Measurements from ENCODE around the gene CPZ.

Gene CPZ

DNA sequence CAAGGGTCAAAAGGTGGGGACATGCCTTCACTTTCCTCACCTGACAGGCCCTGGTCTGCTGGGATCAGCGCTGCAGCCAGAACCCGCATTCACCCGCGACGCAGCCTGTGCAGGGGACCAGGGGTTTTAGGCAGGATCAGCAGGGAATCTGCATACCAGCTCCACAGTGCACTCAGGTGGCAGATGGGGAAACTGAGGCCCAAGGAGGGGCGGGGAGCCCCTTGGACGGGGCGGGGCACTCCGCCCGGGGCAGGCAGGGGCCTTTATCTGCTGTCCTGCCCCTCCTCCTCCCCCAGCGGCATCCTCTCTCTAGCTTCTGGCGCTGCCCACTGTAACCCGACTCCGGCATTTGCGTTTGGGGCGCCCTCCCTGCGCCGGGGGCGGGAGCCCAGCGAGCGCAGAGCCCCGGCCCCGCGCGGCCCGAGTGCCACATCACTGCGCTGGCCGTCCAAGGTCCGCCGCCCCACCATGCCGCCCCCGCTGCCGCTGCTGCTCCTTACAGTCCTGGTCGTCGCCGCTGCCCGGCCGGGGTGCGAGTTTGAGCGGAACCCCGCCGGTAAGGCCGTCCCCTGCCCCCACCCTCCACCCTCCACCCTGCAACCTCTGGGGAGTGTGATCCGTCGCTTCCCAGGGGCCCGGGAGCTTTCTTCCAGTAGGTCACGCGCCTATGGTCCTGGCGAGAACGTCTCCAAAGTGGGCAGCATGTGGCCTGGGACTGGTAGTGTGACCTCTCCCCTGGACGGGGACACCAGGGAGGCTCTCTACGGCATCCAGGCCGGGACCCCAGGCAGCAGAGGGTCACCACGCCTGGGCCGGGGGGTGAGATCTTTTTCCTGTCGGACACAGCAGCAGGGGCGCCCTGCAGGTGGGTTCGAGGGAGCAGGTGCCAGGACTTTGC is at the start of gene CPZ:
TSS of gene CPZ (plus strand) at position 400 of the 898 bp plus-strand sequence. CDS start at position 469, 69 bp downstream.
- in situ Hi-C loops (cut with HindIII; ENCODE audit: low sequenced_read_pairs): no loop called here

DNA sequence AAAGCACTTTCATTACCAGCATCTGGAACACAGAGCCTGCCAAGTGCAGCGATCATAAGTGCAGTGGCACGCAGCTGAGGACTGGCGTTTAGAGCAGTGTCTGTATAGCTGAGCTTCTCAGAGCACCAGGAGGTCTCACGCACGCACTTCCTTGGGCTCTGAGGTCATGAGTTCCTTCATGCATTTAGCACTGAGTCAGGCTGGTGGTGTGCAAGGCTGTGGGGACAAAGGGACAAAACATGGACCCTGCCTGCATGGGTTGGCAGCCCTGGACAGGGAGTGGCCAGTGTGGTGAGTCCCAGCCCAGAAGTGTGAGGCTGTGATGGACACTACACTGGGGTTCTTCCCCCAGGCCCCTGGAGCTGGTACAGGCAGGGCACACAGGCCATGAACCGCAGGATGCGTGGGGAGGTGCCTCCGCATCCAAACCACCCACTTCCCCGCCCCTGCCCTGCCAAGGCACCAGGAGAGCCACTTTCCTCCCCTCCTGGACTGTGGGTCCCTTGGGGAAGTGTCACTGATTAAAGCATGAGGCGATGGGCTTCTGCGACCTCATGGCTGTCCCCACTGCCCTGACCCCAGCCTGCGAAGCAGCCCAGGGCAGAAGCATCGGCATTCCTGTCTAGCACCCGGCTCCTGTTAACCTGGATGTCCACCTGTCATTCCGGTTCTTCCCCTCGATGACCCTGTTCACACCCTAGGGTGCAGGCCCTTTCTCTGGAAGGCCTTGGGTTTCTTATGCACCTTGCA is 49.6 kb upstream of the CPZ start:
- in situ Hi-C loops (cut with HindIII; ENCODE audit: low sequenced_read_pairs): no loop called here

DNA sequence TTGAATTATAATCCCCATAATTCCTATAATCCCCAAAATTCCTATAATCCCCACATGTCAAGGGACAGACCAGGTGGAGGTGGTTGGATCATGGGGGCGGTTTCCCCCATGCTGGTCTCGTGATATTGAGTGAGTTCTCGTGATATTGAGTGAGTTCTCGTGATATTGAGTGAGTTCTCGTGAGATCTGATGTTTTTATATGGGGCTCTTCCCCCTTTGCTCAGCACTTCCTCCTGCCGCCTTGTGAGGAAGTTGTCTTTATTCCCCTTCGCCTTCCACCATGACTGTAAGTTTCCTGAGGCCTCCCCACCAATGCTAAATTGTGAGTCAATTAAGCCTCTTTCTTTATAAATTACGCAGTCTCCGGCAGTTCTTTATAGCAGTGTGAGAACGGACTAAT is 48.9 kb upstream of the CPZ start:
- in situ Hi-C loops (cut with HindIII; ENCODE audit: low sequenced_read_pairs): no loop called here

DNA sequence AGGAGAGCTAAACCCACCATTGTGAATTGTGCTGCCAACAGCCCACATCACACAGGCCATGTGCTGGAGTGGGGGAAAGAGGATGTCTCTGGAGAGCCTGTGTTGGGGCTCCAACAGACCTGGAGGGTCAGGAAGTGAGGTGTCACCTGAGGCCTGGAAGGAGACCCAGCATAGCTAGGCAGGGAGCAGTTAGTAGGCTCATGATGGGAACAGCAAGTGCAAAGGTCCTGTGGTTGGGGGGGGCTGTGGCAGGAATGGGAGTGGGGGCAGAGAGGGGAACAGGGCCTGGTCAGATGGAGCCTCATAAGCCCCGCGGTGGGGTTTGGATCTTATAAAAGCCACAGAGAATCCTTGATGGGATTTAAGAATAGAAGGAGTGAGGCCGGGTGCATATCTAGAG is 48.3 kb upstream of the CPZ start:
- in situ Hi-C loops (cut with HindIII; ENCODE audit: low sequenced_read_pairs): no loop called here

DNA sequence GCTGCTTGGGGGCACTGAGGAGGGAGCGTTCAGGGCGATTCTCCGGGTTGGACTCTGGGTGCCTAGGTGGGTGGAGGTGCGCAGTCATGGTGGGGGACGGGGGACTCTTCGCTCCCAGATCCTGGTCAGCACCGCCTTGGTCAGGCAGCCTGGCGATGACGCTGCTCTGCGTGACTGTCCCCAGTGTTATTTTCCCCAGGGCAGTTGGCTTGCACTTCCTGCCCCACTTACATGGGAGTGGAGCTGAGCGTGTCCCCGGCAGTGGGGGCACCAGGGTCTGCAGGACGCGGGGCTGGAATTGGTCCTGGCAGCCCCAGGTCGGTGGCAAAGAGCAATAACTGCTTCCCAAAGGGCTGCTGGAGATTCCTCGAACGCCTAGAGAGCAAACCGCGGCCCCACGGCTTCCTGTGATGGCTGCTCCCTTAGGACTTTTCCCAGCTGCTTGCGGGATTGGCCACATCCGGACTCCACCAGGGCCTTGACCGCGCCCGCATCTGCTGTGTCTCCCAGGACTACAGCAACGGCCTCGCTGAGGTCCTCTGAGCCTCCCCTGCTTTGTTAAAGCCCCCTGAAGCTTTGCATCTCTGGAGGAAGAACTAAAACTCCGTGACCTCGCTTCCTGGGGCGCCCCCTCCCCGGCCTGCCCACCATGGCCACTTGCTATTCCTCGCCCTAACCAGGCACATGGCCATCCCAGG is 47.7 kb upstream of the CPZ start:
- in situ Hi-C loops (cut with HindIII; ENCODE audit: low sequenced_read_pairs): no loop called here

DNA sequence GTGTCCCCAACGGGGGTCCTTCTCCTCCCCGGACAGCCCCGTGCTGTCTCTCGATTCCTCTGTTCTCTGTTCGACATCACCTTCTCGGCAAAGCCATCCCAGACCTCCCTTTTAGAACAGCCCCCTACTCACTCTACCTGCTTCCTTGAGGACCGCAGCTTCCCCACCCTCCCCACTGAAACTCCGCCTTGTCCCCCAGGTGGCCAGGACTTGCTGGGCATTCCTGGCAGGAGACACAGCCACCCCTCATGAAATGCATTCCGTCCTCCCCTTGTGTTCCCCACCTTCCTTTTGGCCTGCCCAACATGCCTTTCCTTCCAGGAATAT is 47.2 kb upstream of the CPZ start:
- in situ Hi-C loops (cut with HindIII; ENCODE audit: low sequenced_read_pairs): no loop called here

DNA sequence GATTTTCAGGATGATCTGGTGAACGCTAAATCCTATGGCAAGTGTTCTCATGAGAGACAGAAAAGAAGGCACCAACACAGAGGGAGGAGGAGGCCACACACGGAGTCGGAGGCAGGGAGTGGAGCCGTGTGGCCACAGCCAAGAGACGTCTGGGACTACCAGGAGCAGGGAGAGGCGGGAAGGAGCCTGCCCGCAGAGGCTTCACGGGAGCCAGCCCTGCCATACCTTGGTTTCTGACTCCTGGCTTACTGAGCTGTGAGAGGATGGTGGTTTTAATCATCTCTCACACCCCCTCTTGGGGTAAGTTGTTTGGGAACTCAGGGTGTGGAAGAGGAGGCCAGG is 45.8 kb upstream of the CPZ start:
- in situ Hi-C loops (cut with HindIII; ENCODE audit: low sequenced_read_pairs): no loop called here

DNA sequence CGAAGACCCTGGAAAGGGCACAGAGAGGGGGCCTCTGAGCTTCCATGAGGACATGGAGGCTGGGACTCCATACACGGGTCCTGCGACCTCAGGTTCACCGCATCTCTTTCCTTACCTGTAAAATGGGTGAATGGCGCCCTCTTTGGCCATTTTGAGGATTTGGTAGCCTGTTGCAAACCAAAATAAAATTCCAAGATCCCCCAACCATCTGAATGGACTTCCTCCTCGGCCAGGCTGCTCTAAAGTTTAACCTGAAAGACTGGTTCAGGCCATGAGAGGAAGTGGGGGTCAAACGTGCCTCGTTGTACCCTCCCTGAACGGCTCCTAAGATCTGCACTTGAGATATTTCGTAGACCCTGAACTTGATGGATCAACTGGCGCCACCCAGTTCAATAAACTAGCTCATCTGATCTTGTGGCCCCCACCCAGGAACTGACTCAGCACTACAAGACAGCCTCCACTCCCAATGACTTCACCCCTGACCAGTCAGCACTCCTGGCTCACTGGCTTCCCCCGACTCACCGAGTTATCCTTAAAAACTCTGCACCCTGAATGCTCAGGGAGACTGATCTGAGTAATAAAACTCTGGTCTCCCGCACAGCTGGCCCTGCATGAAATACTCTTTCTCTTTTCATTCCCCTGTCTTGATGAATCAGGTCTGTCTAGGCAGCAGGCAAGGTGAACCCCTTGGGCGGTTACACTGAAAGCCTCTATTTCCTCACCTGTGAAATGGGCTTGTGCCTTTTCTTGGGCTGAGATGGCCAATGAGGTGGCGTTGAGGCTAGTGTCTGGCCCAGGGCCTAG is 45.3 kb upstream of the CPZ start:
- in situ Hi-C loops (cut with HindIII; ENCODE audit: low sequenced_read_pairs): no loop called here

DNA sequence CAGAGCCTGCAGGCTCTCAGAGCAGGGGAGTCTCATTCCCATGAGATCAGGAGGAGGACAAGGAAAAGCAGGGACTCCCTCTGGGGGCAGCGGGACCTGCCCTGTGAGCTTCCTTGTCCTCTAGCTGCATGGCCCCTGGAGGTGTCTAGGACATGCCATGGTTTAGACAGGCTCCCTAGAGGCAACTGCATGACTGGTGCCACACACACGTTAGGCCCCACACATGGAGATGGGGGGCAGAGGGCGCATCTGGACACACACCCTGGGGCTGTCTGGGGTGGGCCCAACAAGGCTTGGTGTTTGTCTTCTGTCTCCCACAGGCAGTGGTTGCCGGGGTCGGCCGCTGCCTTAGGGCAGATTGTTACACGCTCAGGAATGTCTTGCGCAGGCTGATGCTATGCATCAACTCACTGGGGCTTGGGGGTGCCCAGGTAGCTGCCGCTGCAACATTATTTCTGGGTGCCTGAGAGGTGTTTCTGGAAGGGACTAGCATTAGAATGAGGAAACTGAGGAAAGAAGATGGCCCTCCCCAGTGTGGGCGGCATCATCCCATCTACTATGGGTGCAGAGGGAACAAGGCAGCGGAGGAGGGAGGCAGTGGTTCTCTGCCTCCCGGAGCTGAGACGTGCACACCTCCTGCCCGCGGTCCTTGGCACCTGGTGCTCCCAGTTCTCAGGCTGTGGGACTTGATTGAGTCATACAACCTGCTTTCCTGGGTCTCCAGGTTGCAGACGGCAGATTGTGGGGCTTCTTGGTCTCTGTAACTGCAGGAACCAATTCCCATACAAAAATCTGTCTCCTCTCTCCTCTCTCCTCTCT is 44.4 kb upstream of the CPZ start:
- in situ Hi-C loops (cut with HindIII; ENCODE audit: low sequenced_read_pairs): no loop called here

DNA sequence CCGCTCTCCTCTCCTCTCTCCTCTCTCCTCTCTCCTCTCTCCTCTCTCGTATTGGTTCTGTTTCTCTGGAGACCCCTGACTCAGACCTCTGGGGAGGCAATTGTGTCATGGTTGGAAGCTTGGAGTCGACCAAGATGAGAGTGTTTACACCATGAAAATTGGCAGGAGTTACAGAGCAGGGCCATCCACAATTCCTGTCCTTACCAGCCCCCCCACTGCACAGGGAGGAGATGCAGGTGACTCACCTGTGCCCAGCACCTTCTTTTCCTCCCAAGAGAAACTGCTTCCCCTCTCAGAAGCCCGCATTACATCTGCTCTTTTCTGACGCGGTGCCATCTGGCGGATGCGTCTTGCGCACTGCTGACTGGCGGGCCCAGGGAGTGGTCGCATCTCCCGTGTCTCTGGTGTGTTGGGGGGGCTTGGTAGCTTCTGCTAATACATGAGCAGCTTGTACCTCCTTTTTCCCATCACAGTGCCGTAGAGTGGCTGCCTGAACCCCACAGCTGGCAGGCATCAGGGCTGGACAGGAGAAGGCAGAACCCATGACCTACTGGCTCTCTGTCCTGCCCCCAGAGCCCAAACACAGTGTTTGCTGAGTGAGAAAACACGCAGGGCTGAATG is 43.7 kb upstream of the CPZ start:
- in situ Hi-C loops (cut with HindIII; ENCODE audit: low sequenced_read_pairs): no loop called here

DNA sequence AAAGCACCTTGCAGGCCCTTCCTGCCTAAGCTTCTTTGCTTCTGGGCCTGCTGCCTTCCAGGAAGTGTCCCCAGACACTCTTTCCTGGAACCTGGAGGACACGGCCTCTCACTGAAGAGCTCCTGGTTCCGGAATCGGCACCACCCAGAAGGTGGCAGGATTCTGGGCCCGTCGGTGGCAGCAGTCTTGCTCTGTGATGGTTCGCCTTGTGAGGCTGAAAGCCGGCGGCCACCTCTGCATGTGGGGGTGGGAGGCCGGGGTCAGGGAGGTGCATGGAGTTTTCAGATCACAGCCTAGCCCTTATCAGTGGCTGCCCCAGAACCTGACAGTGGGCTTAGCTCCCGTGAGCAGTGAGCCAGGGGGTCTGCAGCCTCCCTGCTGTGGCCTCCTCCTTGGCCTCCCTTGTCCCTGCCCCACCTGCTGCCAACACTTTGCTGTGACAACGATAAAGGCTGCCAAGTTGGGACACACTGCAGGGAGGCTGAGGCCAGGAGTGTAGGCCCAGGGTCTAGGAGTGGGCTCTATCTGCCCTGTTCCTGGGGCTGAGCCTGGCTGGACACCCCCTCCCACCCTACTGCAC is 43.1 kb upstream of the CPZ start:
- in situ Hi-C loops (cut with HindIII; ENCODE audit: low sequenced_read_pairs): no loop called here

DNA sequence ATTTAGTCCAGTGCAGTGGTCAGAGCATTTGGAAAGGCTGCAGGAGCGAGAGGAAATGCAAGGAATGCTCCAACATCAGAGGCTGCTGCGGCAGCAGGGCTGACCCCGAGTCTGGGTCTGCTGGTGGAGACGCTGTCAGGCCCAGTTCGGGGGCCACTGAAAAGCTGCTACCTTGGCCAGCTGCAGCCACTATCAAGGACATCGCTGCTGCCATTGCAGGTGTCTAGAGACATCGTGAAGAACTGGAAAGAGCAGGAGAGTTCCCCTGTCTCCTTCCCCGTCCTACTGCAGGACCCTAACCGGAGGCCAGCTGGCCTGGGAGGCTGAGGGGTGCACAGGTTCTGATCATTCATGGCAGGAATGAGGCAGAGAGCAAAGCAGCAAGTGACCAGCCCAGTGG is 41.9 kb upstream of the CPZ start:
- in situ Hi-C loops (cut with HindIII; ENCODE audit: low sequenced_read_pairs): no loop called here

DNA sequence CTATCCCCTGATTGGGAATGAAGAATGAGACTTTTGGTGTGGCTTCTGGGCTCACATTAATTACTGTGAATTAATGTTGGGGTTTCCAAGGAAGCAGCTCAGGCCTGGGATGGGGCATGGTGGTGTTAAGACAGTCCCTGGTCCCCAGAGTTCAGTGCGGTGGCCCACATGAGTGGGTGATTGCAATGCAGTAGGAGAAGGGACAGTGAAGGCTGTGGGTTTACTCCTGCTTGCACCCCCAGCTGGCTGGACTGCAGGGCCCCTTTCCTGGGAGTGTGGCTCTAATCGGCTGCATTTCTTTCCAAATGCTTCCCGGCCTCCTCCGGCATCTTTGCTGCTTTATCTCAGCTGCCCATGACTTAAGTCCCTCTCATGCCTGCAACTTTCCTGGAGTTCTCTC is 40.5 kb upstream of the CPZ start:
- in situ Hi-C loops (cut with HindIII; ENCODE audit: low sequenced_read_pairs): no loop called here

DNA sequence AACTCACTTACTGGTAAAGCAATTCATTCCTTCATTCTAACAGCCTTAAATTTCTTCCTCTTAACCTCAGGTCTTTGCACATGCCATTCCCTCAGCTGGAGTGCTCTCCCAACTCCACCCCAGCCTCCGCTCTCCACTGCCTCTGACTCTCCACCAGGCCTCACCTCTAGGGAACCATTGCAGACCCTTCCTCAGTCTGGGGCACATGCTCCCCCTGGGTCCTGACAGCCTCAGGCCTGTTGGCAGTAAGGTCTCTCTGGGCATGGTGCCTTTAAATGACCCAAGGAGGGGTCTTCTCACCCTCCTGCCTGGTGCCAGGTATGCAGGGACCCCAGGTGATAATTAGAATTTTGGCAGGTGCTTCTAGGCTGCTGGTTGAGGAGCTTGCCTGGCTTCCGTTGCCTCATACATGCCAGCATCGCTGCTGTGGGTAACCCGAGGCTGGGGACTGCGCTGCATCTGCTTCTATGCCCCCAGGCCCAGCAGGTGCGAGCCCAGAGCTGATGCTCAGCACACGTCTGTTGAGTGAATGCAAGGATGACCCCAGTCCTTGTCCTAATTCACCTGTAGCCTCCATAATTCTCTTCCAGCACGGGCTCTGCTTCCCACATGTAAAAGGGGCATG is 39.9 kb upstream of the CPZ start:
- in situ Hi-C loops (cut with HindIII; ENCODE audit: low sequenced_read_pairs): no loop called here

DNA sequence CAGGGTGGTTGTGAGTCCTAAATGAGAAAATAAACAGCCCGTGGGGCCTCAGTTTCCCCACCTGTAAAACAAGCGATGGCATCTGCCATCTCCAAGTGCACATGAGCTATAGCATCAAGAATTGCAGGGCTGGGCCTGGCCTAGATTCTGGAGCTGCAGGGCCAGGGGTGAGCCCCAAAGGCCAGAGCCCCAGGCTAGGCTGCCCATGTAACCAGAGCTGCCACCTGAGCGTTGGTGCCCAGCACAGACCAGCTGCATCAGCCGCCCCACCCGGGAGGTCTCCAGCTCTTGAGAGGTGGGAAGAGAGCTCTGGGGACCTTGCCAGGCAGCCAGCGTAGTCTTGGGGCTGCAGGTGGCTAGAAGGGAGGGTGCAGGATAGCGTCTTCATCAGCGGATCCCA is 39.3 kb upstream of the CPZ start:
- in situ Hi-C loops (cut with HindIII; ENCODE audit: low sequenced_read_pairs): no loop called here

DNA sequence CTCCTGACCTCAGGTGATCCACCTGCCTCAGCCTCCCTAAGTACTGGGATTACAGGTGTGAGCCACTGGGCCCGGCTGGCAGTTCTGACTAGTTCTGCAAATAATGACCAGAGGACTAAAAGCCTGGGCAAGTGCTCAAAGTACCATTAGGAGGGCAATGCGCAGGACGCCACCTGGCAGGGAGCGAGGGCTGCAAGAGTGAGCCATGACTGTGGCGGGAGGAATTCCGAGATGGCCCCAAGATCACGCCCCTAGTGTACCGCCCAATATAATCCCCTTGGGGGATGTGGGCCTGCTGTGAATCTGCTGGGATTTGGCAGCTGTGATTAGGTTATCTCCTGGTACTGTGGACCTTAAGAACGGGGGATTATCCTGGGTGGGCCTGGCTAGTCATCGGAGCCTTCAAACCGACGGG is 38.6 kb upstream of the CPZ start:
- in situ Hi-C loops (cut with HindIII; ENCODE audit: low sequenced_read_pairs): no loop called here

DNA sequence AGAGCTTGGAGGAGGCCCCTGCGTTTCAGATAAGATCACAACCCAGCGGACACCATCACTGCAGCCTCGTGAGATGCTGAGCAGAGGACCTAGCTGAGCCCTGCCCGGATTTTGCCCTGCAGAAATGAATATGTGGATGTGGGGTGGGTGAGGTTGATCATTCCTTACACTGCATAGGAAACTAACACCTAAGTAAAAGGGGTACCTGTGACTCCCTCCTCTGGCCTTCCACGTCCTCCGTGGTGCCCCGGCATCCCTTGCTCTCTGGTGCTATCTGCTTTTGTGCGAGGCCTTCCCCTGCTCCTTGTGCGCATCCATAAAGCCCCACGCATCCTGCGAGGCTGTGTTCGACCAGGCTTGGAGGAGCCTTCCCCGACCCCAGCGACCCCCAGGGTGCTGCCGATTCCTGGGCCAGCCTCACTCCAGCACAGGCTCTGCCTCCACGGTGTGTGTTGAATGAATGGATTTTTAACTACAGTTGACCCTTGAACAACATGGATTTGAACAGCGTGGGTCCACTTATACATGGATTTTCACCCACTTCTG is 37.9 kb upstream of the CPZ start:
- in situ Hi-C loops (cut with HindIII; ENCODE audit: low sequenced_read_pairs): no loop called here

DNA sequence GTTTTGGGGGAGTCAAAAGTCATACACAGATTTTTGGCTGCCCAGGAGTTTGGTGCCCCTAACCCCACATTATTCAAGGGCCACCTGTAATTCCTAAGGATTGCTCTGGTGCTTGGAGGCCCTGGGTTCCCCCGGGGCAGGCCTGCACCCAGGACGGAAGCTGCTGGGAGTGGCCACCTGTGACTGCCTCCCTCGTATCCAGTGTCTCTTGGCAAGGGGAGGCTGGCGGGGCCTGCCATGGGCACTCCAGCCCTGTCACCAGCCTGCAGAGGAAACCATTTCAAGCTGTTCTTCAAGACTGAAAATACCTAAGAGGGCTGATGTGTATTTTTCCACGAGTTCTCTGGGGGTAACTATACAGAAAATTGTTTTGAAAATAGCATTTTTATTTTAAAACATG is 36.8 kb upstream of the CPZ start:
- in situ Hi-C loops (cut with HindIII; ENCODE audit: low sequenced_read_pairs): no loop called here

Measured in endothelial cell of hepatic sinusoid (primary cell).